Kidney (tissue), 14 donors: Measurements from ENCODE around the gene SMG7. TPM values are rescaled to one million over a fixed set of nuclear protein-coding genes. Genes with fewer than 3 reads are reported as not detected.

Source experiments
- DNase-seq, 5 donors: peaks; one replicate each; pipeline ENCODE4 v3.0.0-alpha.2; 2013 to 2020
- FAIRE-seq: peaks from 2 replicates; lab custom pipeline; 2012; peaks lifted over from hg19 to GRCh38; lab: Jason Lieb, UNC
- H3K27ac ChIP-seq, 2 donors: one replicate each; pipeline ENCODE4 v1.7.0; 2013; ENCODE audit warnings: low read depth in 2 of 2, low read length in 2 of 2, inconsistent platforms in 1 of 2
- H3K27me3 ChIP-seq: one replicate; pipeline ENCODE4 v1.7.1; 2013; ENCODE audit warnings: low read length, inconsistent platforms; ENCODE audit not compliant: control insufficient read depth, insufficient read depth
- H3K36me3 ChIP-seq, 3 donors: one replicate each; pipeline versions ENCODE4 v1.7.0 to v1.7.1; 2013; ENCODE audit warnings: low read length in 3 of 3, control low read depth in 1 of 3, inconsistent platforms in 1 of 3; ENCODE audit not compliant: insufficient read depth in 3 of 3, control insufficient read depth in 2 of 3
- H3K4me1 ChIP-seq, 3 donors: one replicate each; pipeline versions ENCODE4 v1.7.0 to v1.7.1; 2013; ENCODE audit warnings: low read length in 3 of 3, inconsistent platforms in 1 of 3, low read depth in 1 of 3; ENCODE audit not compliant: control insufficient read depth in 2 of 3, insufficient read depth in 2 of 3
- H3K4me3 ChIP-seq, 3 donors: one replicate each; pipeline versions ENCODE4 v1.7.0 to v1.8.1; 2013; ENCODE audit warnings: low read length in 3 of 3, control low read depth in 1 of 3, inconsistent platforms in 1 of 3
- H3K9ac ChIP-seq, 3 donors: one replicate each; pipeline versions ENCODE4 v1.7.0 to v1.7.1; 2013; ENCODE audit warnings: low read length in 3 of 3, control low read depth in 1 of 3, inconsistent platforms in 1 of 3
- H3K9me3 ChIP-seq, 3 donors: one replicate each; pipeline versions ENCODE4 v1.7.0 to v1.7.1; 2013; ENCODE audit warnings: low read length in 3 of 3, control low read depth in 1 of 3, inconsistent platforms in 1 of 3; ENCODE audit not compliant: control insufficient read depth in 2 of 3, insufficient read depth in 1 of 3
- CTCF ChIP-seq: IDR thresholded peaks from 3 replicates; pipeline ENCODE4 v1.5.1; 2012; ENCODE audit warnings: mild to moderate bottlenecking, moderate library complexity, borderline replicate concordance; ENCODE audit not compliant: insufficient read depth; ENCODE audit errors: extremely low read depth
- intact Hi-C: fragments of 100-400 bp; cut with DNase I; formaldehyde crosslinking; loops from one replicate; pipeline ENCODE4 v1.11.1; 2022
- polyA plus RNA-seq: library from polyadenylated mRNA; stranded (reverse); fragments of 350-450 nt; fragmentation: Illumina TruSeq; extraction: RNeasy Lipid Tissue Mini Kit (QIAGEN cat#74804); gene quantifications from one replicate; pipeline ENCODE4 v1.2.3, GENCODE V29; 2014; ENCODE audit warnings: low read depth, low replicate concordance; ENCODE audit not compliant: insufficient read depth
- total RNA-seq: library from RNA; stranded (reverse); fragmentation: NEBNext Ultra II Directional; extraction: Animal tissue kit (Norgen Biotek cat#: 25700); gene quantifications from one replicate; pipeline ENCODE4 v1.2.1, GENCODE V29; 2021
- donor health status: control.
- donor health status: control.
- donor health status: control.
- donor health status: control.
- donor health status: control.
- donor health status: DM: yes; HTN: yes; CAD: no.
- donor health status: Normal renal cell carcinoma (clear cell type).

The SMG7 gene
- total and polyA plus RNA-seq, 2 donors from 2014 or later: 15.4 to 56.3 TPM

- no peak for FAIRE-seq
- TF ChIP-seq CTCF: no peak
Observed at GRCh38 chr1:183506561-183506960, 34.3 kb downstream of the SMG7 start.

GRCh38 chr1:183508694-183509093, 36.4 kb downstream of the SMG7 start:
- DNase-seq (no peak), FAIRE-seq (no peak)
- H3K9ac ChIP-seq: no peak overlapping the region
- no peaks in the 10 kb centered on the region for H3K4me1 ChIP-seq
- no peaks in the 10 kb centered on the region for H3K36me3 ChIP-seq
- H3K9me3 ChIP-seq: no peaks in the 10 kb centered on the region
- no peak for TF ChIP-seq CTCF
- H3K27me3 ChIP-seq: no peaks in the 10 kb centered on the region
- H3K27ac ChIP-seq: no peak overlapping the region
- intact Hi-C loops: no loop called here
- no peak overlapping the region for H3K4me3 ChIP-seq

More at GRCh38 chr1:183506561-183506960, 34.3 kb downstream of the SMG7 start:
- Histone ChIP-seq H3K27me3 (no peaks in the 10 kb centered on the region), H3K36me3 (no peaks in the 10 kb centered on the region), H3K9ac (no peak overlapping the region), H3K4me3 (no peak overlapping the region), H3K4me1 (peaks cover 0 to 5% (median 0%) of the 10 kb centered on the region in 3 donors), H3K9me3 (no peaks in the 10 kb centered on the region), H3K27ac (no peak overlapping the region)
- intact Hi-C loops: no loop called here
- no peak for DNase-seq

GRCh38 chr1:183512450-183512849, 40.2 kb downstream of the SMG7 start:
- H3K27ac ChIP-seq: no peak overlapping the region
- intact Hi-C loops: no loop called here
- no peak for DNase-seq
- H3K4me3 ChIP-seq: no peak overlapping the region
- no peak for FAIRE-seq
- no peaks in the 10 kb centered on the region for H3K27me3 ChIP-seq
- H3K4me1 ChIP-seq: no peaks in the 10 kb centered on the region
- no peak for TF ChIP-seq CTCF
- no peaks in the 10 kb centered on the region for H3K9me3 ChIP-seq
- peaks cover 0 to 10% (median 0%) of the 10 kb centered on the region in 3 donors for H3K36me3 ChIP-seq
- no peak overlapping the region for H3K9ac ChIP-seq

GRCh38 chr1:183514235-183514634, 41.9 kb downstream of the SMG7 start:
- no peaks in the 10 kb centered on the region for H3K9me3 ChIP-seq
- H3K27ac ChIP-seq: no peak overlapping the region
- TF ChIP-seq CTCF: no peak
- H3K27me3 ChIP-seq: no peaks in the 10 kb centered on the region
- FAIRE-seq (no peak), DNase-seq (no peak)
- H3K36me3 ChIP-seq: peaks cover 5 to 23% (median 6%) of the 10 kb centered on the region in 3 donors
- no peak overlapping the region for H3K9ac ChIP-seq
- no peaks in the 10 kb centered on the region for H3K4me1 ChIP-seq
- no peak overlapping the region for H3K4me3 ChIP-seq
- intact Hi-C loops: no loop called here
